SU-DHL-6 (cell line): Measurements from ENCODE around the gene CUEDC1.

Experiments
- H2AFZ ChIP-seq: fragments of 200-600 bp; sonication (generic); 2 replicates; pipeline ENCODE4 v1.6.1; 2014; ENCODE audit warnings: low read depth, mild to moderate bottlenecking, moderate library complexity, mixed read lengths, antibody characterized with exemption, low read length; ENCODE audit not compliant: severe bottlenecking
- H3F3A ChIP-seq: fragments of 200-600 bp; shearing (Covaris generic); 2 replicates; pipeline ENCODE4 v1.6.0; 2016; ENCODE audit warnings: antibody characterized with exemption, mild to moderate bottlenecking; ENCODE audit not compliant: insufficient read depth
- H3K27ac ChIP-seq: fragments of 200-600 bp; sonication (generic); 2 replicates; pipeline ENCODE4 v1.5.1; 2016; ENCODE audit warnings: low read depth, mild to moderate bottlenecking, low read length, moderate library complexity, mixed read lengths
- H3K27me3 ChIP-seq: fragments of 200-600 bp; sonication (generic), shearing (Covaris generic); 2 replicates; pipeline ENCODE4 v1.6.0; 2014; ENCODE audit warnings: mild to moderate bottlenecking, low read length
- H3K36me3 ChIP-seq: fragments of 200-600 bp; sonication (generic); 2 replicates; pipeline ENCODE4 v1.6.1; 2014; ENCODE audit warnings: mild to moderate bottlenecking, low read length, mixed read lengths
- H3K4me2 ChIP-seq: fragments of 300-600, 200-600 bp; shearing (Covaris generic), sonication (generic); 2 replicates; pipeline ENCODE4 v1.6.0; 2014; ENCODE audit warnings: low read length, low read depth, mild to moderate bottlenecking; ENCODE audit not compliant: poor library complexity, severe bottlenecking
- H3K4me3 ChIP-seq: fragments of 200-600 bp; sonication (generic); 2 replicates; pipeline ENCODE4 v1.5.1; 2014; ENCODE audit warnings: antibody characterized with exemption, low read length, mild to moderate bottlenecking, mixed read lengths; ENCODE audit not compliant: insufficient read depth, poor library complexity, severe bottlenecking
- H3K79me2 ChIP-seq: fragments of 200-600 bp; sonication (generic); 2 replicates; pipeline ENCODE4 v1.6.1; 2014; ENCODE audit warnings: mild to moderate bottlenecking, low read length, moderate library complexity; ENCODE audit not compliant: insufficient read depth
- H3K9ac ChIP-seq: fragments of 200-600 bp; sonication (generic); 2 replicates; pipeline ENCODE4 v1.7.0; 2014; ENCODE audit warnings: mild to moderate bottlenecking, low read length
- H3K9me2 ChIP-seq: fragments of 200-600 bp; sonication (generic); replicated peaks from 2 replicates; pipeline ENCODE4 v1.6.1; 2014; ENCODE audit warnings: low read length; ENCODE audit not compliant: insufficient read depth
- H3K9me3 ChIP-seq: fragments of 200-600 bp; sonication (generic); 2 replicates; pipeline ENCODE4 v1.6.1; 2014; ENCODE audit warnings: low read length, mixed read lengths; ENCODE audit not compliant: insufficient read depth
- H4K20me1 ChIP-seq: fragments of 200-600 bp; sonication (generic); 2 replicates; pipeline ENCODE4 v1.6.1; 2014; ENCODE audit warnings: low read depth, mild to moderate bottlenecking, antibody characterized with exemption, low read length, moderate library complexity, mixed read lengths
- CTCF ChIP-seq: fragments of 200-600 bp; sonication (generic); IDR thresholded peaks from one replicate; pipeline ENCODE4 v1.5.1; 2017; ENCODE audit warnings: antibody characterized with exemption, mild to moderate bottlenecking, low read length, moderate library complexity; ENCODE audit not compliant: insufficient read depth, poor library complexity, severe bottlenecking
- EZH2phosphoT487 ChIP-seq: fragments of 200-600 bp; sonication (generic), shearing (Covaris generic); conservative IDR thresholded peaks from 2 replicates; pipeline ENCODE4 v1.6.1; 2018; ENCODE audit warnings: mild to moderate bottlenecking, antibody characterized with exemption, low read length, moderate library complexity, mixed read lengths

Gene CUEDC1

DNA sequence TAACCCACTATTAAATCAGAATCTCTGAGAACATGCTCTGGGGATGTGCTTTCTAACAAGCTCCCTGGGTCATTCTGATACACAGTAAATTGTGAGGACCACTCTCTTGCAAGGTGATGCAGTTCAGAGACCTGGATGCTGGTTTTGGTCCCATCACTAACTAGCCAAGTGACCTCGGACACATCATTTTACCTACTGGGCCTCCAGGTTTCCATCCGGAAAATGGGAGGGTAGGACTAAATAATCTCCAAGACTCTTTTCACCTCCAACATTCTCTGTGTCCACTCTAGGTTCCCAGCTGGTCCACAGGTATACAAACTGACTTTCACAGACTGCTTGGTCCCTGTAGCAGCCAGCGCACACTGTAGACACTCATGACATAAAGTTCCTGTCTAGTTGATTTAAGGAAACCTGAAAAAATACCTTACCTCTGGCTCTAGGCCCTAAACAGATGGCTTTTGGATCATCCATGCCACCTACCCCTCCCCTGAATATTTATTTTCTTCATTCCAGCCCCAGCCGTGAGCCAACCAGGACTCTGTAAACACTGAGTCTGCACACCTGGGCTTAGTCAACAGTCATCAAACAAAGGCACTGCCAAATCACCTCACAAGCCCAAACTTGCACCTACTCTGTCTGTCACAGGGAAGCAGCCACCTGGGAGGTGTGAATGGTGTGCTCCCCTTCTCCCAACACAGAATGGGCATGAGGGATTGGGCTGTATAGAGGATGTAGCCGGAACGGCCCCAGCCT is 54.0 kb downstream of the CUEDC1 start:
- no peak for TF ChIP-seq CTCF
- TF ChIP-seq EZH2phosphoT487, result no peak
- no peaks in the 10 kb centered on the region for H3K27me3 ChIP-seq
- no peaks in the 10 kb centered on the region for H3K9me3 ChIP-seq
- H3K9ac ChIP-seq, result no peak overlapping the region
- no peak overlapping the region for H3K4me3 ChIP-seq
- no peaks in the 10 kb centered on the region for H3K9me2 ChIP-seq
- no peaks in the 10 kb centered on the region for H3K79me2 ChIP-seq
- no peaks in the 10 kb centered on the region for H3K36me3 ChIP-seq
- H3F3A ChIP-seq, result no peaks in the 10 kb centered on the region
- no peaks in the 10 kb centered on the region for H4K20me1 ChIP-seq
- no peak overlapping the region for H3K4me2 ChIP-seq
- no peak overlapping the region for H3K27ac ChIP-seq
- no peak overlapping the region for H2AFZ ChIP-seq

GRCh38 chr17:57899822-57900221 is 55.4 kb downstream of the CUEDC1 start:
- H3K36me3 ChIP-seq, result no peaks in the 10 kb centered on the region
- H3K9me2 ChIP-seq, result no peaks in the 10 kb centered on the region
- no peaks in the 10 kb centered on the region for H4K20me1 ChIP-seq
- no peaks in the 10 kb centered on the region for H3K79me2 ChIP-seq
- no peak overlapping the region for H3K27ac ChIP-seq
- H3K4me2 ChIP-seq, result no peak overlapping the region
- no peaks in the 10 kb centered on the region for H3K27me3 ChIP-seq
- no peak overlapping the region for H2AFZ ChIP-seq
- H3K9me3 ChIP-seq, result no peaks in the 10 kb centered on the region
- H3K4me3 ChIP-seq, result no peak overlapping the region
- H3F3A ChIP-seq, result no peaks in the 10 kb centered on the region
- no peak overlapping the region for H3K9ac ChIP-seq
- TF ChIP-seq CTCF (no peak), EZH2phosphoT487 (no peak)

- H3K79me2 ChIP-seq, result no peaks in the 10 kb centered on the region
- no peaks in the 10 kb centered on the region for H3K36me3 ChIP-seq
- H3K9me2 ChIP-seq, result no peaks in the 10 kb centered on the region
- no peaks in the 10 kb centered on the region for H3K9me3 ChIP-seq
- no peak overlapping the region for H3K4me3 ChIP-seq
- H3K27ac ChIP-seq, result no peak overlapping the region
- no peak overlapping the region for H3K9ac ChIP-seq
- H3K4me2 ChIP-seq, result no peak overlapping the region
- no peak for TF ChIP-seq EZH2phosphoT487
- no peak for TF ChIP-seq CTCF
- no peak overlapping the region for H2AFZ ChIP-seq
- no peaks in the 10 kb centered on the region for H4K20me1 ChIP-seq
- H3F3A ChIP-seq, result no peaks in the 10 kb centered on the region
- no peaks in the 10 kb centered on the region for H3K27me3 ChIP-seq
Measured at GRCh38 chr17:57899391-57899790, 55.8 kb downstream of the CUEDC1 start.
